HG03558 (cell line): Measurements from ENCODE around the gene CD83.
"Not testable (repeated sequence)": the region's sequence is repeated elsewhere in the genome, so short reads cannot be mapped to it uniquely, and the experiment has no call there.

Source experiments
- ATAC-seq: cut with Tn5 transposase; IDR thresholded peaks from one replicate; pipeline ENCODE4 v1.9.1; 2021; ENCODE audit warnings: moderate number of reproducible peaks; ENCODE audit not compliant: unreplicated experiment; ENCODE audit errors: extremely low read depth

Gene CD83, protein sequence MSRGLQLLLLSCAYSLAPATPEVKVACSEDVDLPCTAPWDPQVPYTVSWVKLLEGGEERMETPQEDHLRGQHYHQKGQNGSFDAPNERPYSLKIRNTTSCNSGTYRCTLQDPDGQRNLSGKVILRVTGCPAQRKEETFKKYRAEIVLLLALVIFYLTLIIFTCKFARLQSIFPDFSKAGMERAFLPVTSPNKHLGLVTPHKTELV

GRCh38 chr6:14117158-14118090 lies at the start of gene CD83:
Gene CD83 (plus strand): TSS chr6:14117772. CDS start chr6:14117812, 40 bp downstream.
- peak; percentile 47 for ATAC-seq

DNA sequence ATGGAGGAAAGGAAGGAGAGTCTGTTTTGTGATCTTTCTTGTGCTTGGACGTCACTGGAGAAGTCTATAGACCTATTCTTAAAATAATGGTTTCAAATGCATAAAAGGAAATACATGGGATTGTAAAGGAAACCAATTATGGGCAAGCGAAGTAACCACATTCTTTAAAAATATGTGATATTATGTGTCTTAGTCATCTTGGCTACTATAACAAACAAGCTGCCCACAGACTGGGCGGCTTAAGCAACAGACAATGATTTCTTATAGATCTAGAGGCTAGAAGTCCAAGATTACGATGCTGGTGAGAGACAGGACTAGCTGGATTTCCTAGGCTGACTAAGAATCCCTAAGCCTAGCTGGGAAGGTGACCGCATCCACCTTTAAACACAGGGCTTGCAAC lies 49.4 kb upstream of the CD83 start:
- ATAC-seq: no peak

- no peak for ATAC-seq
Measured at GRCh38 chr6:14068623-14069022, 48.9 kb upstream of the CD83 start.

GRCh38 chr6:14070457-14070856 lies 47.1 kb upstream of the CD83 start:
- no peak for ATAC-seq

DNA sequence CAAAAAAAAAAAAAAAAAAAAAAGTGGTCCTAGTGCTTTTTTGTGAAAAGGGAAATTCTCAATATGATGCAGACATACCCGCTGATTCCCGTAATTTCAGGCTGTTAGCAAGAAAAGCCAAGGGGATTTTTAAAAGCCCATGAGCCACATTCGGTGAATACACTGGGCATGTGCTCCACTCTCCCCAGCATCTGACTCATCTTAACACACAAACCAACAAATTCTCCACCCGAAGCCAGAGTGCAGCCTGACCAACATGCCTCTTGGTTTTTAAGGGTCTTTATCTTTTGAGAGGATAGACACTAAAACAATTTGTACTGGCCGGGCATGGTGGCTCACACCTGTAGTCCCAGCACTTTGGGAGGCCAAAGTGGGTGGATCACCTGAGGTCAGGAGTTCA lies 45.5 kb upstream of the CD83 start:
- no peak for ATAC-seq

GRCh38 chr6:14073561-14074354 lies 43.8 kb upstream of the CD83 start:
- not testable (repeated sequence) for ATAC-seq

GRCh38 chr6:14074476-14075094 lies 43.0 kb upstream of the CD83 start:
- ATAC-seq: no peak

GRCh38 chr6:14075095-14075503 lies 42.5 kb upstream of the CD83 start:
- no peak for ATAC-seq

DNA sequence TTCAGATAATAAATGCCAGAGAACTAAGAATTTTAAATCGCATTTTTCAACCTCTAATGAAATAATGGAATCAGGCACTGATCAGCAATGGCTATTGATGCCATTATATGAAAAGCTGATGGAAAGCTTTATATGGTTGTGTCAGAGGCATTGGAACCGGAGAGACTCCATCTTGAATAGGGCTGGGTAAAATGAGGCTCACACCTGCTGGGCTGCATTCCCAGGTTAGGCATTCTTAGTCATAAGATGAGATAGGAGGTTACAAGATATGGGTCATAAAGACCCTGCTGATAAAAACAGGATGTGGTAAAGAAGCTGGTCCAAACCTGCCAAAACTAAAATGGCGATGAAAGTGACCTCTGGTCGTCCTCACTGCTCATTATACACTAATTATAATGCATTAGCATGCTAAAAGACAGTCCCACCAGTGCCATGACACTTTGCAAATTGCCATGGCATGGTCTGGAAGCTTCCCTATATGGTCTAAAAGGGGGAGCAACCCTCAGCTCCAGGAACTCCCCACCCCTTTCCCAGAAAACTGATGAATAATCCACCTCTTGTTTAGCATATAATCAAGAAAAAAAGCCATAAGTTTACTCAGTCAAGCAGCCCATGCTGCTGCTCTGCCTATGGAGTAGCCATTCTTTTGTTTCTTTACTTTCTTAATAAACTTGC lies 40.2 kb upstream of the CD83 start:
- no peak for ATAC-seq

DNA sequence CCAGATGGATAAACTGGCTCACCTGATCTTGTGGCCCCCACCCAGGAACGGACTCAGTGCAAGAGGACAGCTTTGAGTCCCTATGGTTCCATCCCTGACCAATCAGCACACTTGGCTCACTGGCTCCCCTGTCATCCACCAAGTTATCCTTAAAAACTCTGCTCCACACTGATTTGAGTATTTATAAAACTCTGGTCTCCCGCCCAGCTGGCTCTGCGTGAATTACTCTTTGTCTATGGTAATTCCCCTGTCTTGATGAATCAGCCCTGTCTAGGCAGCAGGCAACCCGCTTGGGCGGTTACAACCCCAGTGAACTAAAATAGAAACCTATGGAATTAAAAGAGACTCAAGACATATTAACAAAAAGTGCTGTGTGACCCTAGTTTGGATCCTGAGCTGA lies 38.1 kb upstream of the CD83 start:
- ATAC-seq: no peak

- ATAC-seq: no peak
Measured at GRCh38 chr6:14079971-14080370, 37.6 kb upstream of the CD83 start.

DNA sequence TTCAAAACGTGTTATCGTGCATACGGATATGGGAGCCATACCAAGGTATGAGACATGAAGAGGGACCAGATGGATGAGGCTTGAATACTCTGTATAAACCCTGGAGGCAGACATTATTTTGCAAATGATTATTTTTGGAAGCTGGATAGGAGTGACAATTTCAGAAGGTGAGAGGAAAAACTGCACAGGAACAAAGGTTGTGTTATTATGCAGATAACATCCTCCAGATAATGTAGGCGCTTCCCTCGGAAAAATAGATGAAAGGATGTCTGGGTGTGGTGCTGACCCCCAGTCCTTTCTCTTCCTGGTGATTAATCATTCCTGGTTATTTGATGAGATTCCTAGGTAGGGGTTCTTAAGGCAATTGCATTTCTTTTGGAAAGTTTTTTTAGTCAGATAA lies 36.4 kb upstream of the CD83 start:
- no peak for ATAC-seq

GRCh38 chr6:14082771-14083170 lies 34.8 kb upstream of the CD83 start:
- no peak for ATAC-seq

GRCh38 chr6:14083262-14083661 lies 34.3 kb upstream of the CD83 start:
- no peak for ATAC-seq

DNA sequence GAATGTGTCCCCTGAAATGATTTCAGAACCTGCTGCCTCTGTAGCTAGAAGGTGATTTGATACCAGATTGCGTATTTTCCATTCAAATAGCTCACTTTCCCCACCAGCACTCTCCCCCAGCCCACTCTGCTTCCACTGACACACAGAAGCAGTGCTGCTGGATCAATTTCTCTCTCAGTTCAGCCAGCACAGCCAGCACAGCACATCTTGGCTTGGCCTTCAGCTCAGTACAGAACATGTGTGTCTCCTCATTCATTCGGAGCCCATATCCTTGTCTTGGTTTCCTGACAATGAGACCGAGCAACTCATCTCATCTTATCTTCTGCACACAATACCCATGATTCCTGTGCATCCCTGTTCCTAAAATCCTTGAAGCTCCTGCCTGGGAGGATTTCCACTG lies 33.8 kb upstream of the CD83 start:
- ATAC-seq: no peak

DNA sequence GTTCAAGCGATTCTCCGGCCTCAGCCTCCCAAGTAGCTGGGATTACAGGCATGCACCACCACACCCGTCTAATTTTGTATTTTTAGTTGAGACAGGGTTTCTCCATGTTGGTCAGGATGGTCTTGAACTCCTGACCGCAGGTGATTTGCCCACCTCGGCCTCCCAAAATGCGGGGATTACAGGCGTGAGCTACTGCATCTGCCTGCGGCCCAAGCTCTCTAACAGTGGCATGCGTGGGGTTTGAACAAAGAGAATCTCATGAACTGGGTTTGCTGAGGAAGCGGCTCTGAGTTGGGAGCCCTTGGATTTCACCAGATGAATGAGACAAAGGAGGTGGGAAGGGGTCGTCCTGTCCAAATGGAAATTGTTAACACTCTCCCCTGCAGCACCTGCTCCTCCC lies 33.2 kb upstream of the CD83 start:
- ATAC-seq: no peak

- ATAC-seq: no peak
Measured at GRCh38 chr6:14085176-14085787, 32.3 kb upstream of the CD83 start.

DNA sequence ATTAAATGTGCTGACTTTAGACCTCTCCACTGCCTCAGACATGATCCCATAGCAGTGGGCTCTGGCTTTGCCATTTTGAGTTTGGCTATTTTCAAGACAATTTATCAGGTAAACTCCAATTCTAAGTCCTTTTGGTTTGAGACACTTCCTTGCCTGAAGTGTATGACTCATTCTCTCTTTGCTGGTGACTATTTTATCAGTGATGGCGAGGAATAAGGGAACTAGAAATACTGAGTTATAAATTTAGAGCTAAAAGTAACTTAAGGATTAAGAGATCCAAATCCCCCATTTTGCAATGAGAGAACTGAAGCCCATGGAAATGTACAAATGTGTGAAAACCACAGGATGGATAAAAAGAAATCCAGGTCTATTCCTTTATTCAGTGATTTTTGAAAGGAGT lies 30.9 kb upstream of the CD83 start:
- ATAC-seq: no peak

DNA sequence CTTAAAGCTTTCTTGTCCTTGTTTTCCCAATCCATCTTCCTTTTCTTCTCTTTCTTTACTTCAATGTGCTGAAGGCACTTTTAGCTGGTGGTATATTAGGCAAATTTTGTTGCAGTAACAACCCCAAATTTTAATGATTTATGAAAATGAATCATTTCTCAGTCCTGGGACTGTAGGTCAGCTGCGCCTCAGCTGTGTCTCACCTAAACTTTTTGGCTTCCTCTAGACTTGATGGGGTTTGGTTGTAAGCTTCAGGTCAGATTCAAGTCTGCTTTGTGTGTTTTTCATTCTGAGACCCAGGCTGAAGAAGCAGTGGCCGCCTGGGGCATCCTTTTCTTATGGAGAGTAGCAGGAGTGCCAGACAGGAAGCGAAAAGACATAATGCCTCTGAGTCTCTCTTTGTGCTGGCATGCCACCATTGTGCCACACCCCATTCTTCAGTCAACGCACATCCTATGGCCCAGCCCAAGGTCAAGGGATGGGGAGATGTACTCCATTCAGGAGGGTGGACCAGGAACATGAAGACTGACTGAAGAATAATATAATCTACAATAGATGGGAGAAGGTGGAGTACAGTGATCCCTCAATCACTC lies 28.9 kb upstream of the CD83 start:
- no peak for ATAC-seq
